K562 (cell line): ENCODE data around the gene PTPN7. TPM values are rescaled to one million over a fixed set of nuclear protein-coding genes. Genes with fewer than 3 reads are reported as not detected.
A peak's percentile ranks its signal among the peaks of the same experiment; 100 is the strongest.

Experiments used
- ASH1L ChIP-seq: fragments of 450-650 bp; IDR thresholded peaks from 2 replicates; pipeline ENCODE4 v1.6.1; 2018; ENCODE audit warnings: borderline replicate concordance, mild to moderate bottlenecking, low read depth; ENCODE audit not compliant: partially characterized antibody
- BACH1 ChIP-seq: fragments of 200-800 bp; sonication (Bioruptor generic); IDR thresholded peaks from 2 replicates; pipeline ENCODE4 v1.6.1; 2016; ENCODE audit warnings: missing genetic modification characterization, missing compliant biosample characterization
- BCL6 ChIP-seq: fragments of 250-450 bp; sonication (Bioruptor Pico); IDR thresholded peaks from 2 replicates; pipeline ENCODE4 v1.4.0; 2020
- BMI1 ChIP-seq: fragments of 150-350 bp; IDR thresholded peaks from 2 replicates; pipeline ENCODE4 v1.6.1; 2014; ENCODE audit warnings: low read length
- CEBPG ChIP-seq, 3 experiments: fragments of 200-800 bp in 1 of 3; sonication (Bioruptor generic) in 1 of 3; sonication (generic) in 1 of 3; formaldehyde crosslinking in 1 of 3; IDR thresholded peaks in 2 of 3; conservative IDR thresholded peaks in 1 of 3; 2 replicates each; pipeline versions ENCODE4 v1.6.1 to v1.8.0; 2016 to 2022; ENCODE audit warnings: missing compliant biosample characterization in 2 of 3, missing genetic modification characterization in 2 of 3, mild to moderate bottlenecking in 1 of 3, missing genetic modification reagents in 1 of 3
- CREM ChIP-seq: IDR thresholded peaks from 2 replicates; pipeline ENCODE4 v1.6.1; 2014; ENCODE audit warnings: antibody characterized with exemption, low read depth
- DPF2 ChIP-seq: fragments of 450-650 bp; IDR thresholded peaks from 2 replicates; pipeline ENCODE4 v1.6.1; 2016
- ERF ChIP-seq: fragments of 450-650 bp; formaldehyde crosslinking; IDR thresholded peaks from 2 replicates; pipeline ENCODE4 v1.4.0; 2020; ENCODE audit warnings: mild to moderate bottlenecking, mixed read lengths
- KLF10 ChIP-seq: fragments of 250-450 bp; sonication (Bioruptor Pico); IDR thresholded peaks from 2 replicates; pipeline ENCODE4 v1.6.1; 2021; ENCODE audit warnings: matching md5 sums
- MAZ ChIP-seq, 2 experiments: fragments of 450-650 bp in 1 of 2; sonication (generic) in 1 of 2; formaldehyde crosslinking; IDR thresholded peaks in 1 of 2; conservative IDR thresholded peaks in 1 of 2; 2 replicates each; pipeline versions ENCODE4 v1.4.0 to v1.5.0; 2020; ENCODE audit warnings: mild to moderate bottlenecking in 1 of 2, missing genetic modification reagents in 1 of 2
- NBN ChIP-seq: fragments of 450-650 bp; IDR thresholded peaks from 2 replicates; pipeline ENCODE4 v1.6.1; 2016; ENCODE audit warnings: low read depth, mild to moderate bottlenecking
- NFE2 ChIP-seq: IDR thresholded peaks from 2 replicates; pipeline ENCODE4 v1.6.1; 2014; ENCODE audit warnings: antibody characterized with exemption, low read depth
- NFIX ChIP-seq: fragments of 250-450 bp; sonication (Bioruptor Pico); IDR thresholded peaks from 2 replicates; pipeline ENCODE4 v1.4.0; 2020; ENCODE audit warnings: low read depth, mild to moderate bottlenecking, moderate library complexity
- NR2C2 ChIP-seq, 2 experiments: fragments of 200-800 bp in 1 of 2; sonication (Bioruptor generic) in 1 of 2; sonication (generic) in 1 of 2; formaldehyde crosslinking in 1 of 2; IDR thresholded peaks; 2 replicates each; pipeline versions ENCODE4 v1.6.1 to v1.8.0; 2016 to 2022; ENCODE audit warnings: mild to moderate bottlenecking in 1 of 2, missing compliant biosample characterization in 1 of 2, missing genetic modification characterization in 1 of 2, missing genetic modification reagents in 1 of 2
- PRMT5 ChIP-seq: sonication (generic); formaldehyde crosslinking; IDR thresholded peaks from 2 replicates; pipeline ENCODE4 v1.5.0; 2020; ENCODE audit warnings: missing genetic modification reagents
- PTBP1 ChIP-seq: fragments of 200-400 bp; formaldehyde crosslinking; IDR thresholded peaks from 2 replicates; pipeline ENCODE4 v1.6.1; 2017; ENCODE audit warnings: low read depth, low read length
- SMAD3 ChIP-seq: fragments of 450-650 bp; formaldehyde crosslinking; conservative IDR thresholded peaks from 2 replicates; pipeline ENCODE4 v1.4.0; 2020; ENCODE audit warnings: mild to moderate bottlenecking
- SMARCC2 ChIP-seq: fragments of 450-650 bp; IDR thresholded peaks from 2 replicates; pipeline ENCODE4 v1.6.1; 2017; ENCODE audit warnings: antibody characterized with exemption, moderate library complexity, mild to moderate bottlenecking, low read depth
- SMARCE1 ChIP-seq: fragments of 450-650 bp; IDR thresholded peaks from 2 replicates; pipeline ENCODE4 v1.7.1; 2016; ENCODE audit warnings: mild to moderate bottlenecking
- SNIP1 ChIP-seq: fragments of 450-650 bp; IDR thresholded peaks from 2 replicates; pipeline ENCODE4 v1.7.1; 2017; ENCODE audit warnings: low read depth, mild to moderate bottlenecking
- XRCC4 ChIP-seq: IDR thresholded peaks from one replicate; pipeline ENCODE4 v1.6.1; 2011; ENCODE audit not compliant: insufficient read depth, insufficient read length; ENCODE audit errors: extremely low read depth
- ZNF133 ChIP-seq: fragments of 250-450 bp; sonication (Bioruptor Pico); IDR thresholded peaks from 2 replicates; pipeline ENCODE4 v1.4.0; 2020; ENCODE audit warnings: mild to moderate bottlenecking
- ZNF184 ChIP-seq: sonication (generic); formaldehyde crosslinking; IDR thresholded peaks from 2 replicates; pipeline ENCODE4 v1.5.0; 2020; ENCODE audit warnings: missing genetic modification reagents
- ZNF274 ChIP-seq: IDR thresholded peaks from 2 replicates; pipeline ENCODE4 v1.6.1; 2011; ENCODE audit warnings: low read depth, mild to moderate bottlenecking, low read length, moderate library complexity, borderline replicate concordance
- ZNF311 ChIP-seq: fragments of 250-450 bp; sonication (Bioruptor Pico); IDR thresholded peaks from 2 replicates; pipeline ENCODE4 v1.4.0; 2020; ENCODE audit warnings: mild to moderate bottlenecking, moderate library complexity
- ZNF507 ChIP-seq: conservative IDR thresholded peaks from 2 replicates; pipeline ENCODE4 v1.6.1; 2017; ENCODE audit warnings: missing genetic modification characterization, missing compliant biosample characterization
- polyA plus RNA-seq, 8 experiments: library from polyadenylated mRNA; depleted of rRNA in 4 of 8; stranded (reverse) in 5 of 8; unstranded in 3 of 8; fragments of >200 nt; fragmentation: Nextera tagmentation in 2 of 8; fragmentation: Illumina TruSeq in 1 of 8; extraction: Ambion mirVana in 2 of 8; extraction: Trizol in 1 of 8; gene quantifications; 2 replicates each; pipeline versions ENCODE4 v1.2.1 to v1.2.3, GENCODE V29; 2011 to 2014; ENCODE audit warnings: inconsistent platforms in 1 of 8, missing spikeins in 1 of 8
- total RNA-seq, 7 experiments: library from RNA; depleted of rRNA in 6 of 7; stranded (reverse); fragments of >200 nt in 6 of 7; fragmentation: Illumina TruSeq in 2 of 7; extraction: Trizol in 2 of 7; gene quantifications; 2 replicates each; pipeline versions ENCODE4 v1.2.1 to v1.2.3, GENCODE V29; 2011 to 2021; ENCODE audit warnings: low replicate concordance in 1 of 7
- TF ChIP-seq, protein P1 (sequence below): sonication (generic); formaldehyde crosslinking; IDR thresholded peaks from 2 replicates; pipeline ENCODE4 v1.8.0; 2022; ENCODE audit warnings: missing genetic modification reagents, mild to moderate bottlenecking, borderline replicate concordance
- TF ChIP-seq, protein P2 (sequence below): fragments of 250-450 bp; sonication (Bioruptor Pico); IDR thresholded peaks from 2 replicates; pipeline ENCODE4 v1.8.0; 2021; ENCODE audit warnings: moderate library complexity, mild to moderate bottlenecking, inconsistent platforms

The PTPN7 gene
- total and polyA plus RNA-seq, 9 of the 15 experiments (the other 6 are each of a cell fraction or from before 2014, with no cell fraction given): 18.7 to 144 (median 120) TPM

DNA sequence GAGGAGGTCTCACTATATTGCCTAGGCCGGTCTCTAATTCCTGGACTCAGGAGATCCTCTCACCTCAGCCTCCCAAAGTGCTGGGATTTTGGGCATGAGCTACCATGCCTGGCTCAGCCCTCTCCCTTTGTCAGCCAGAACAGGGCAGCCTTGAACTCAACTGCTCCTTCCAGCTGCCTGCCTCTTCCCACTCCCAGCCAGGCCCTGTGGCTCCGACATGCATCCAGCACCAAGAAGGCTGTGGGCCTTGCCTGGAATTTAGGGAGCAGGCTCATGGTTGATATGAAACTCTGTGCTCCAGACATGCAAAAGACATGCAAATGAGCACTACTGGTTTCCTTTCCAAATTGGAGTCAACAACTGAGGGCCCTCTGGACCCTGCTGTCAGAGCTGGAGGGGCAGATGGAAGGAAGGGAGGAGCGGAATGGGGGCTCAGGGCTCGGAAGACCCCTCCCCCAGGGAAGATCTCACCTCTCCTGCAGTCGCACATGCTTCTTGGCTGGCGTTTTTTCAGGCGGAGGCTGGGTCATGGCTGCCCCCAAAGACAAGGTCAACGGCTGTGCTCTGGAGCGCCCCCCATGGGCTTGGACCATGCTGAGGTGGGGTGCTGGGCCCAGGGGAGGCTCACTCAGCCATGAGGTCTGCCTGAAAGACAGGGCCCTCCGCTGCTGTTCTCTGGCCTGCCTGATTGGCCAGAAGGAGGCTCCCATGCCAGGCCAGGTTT is 1.4 kb downstream of the PTPN7 start (continued):
- TF ChIP-seq SMARCE1: peak; percentile 67; the same call in 1 of the 2 replicates
- TF ChIP-seq MAZ (CRISPR knock-in tag; conservative IDR thresholded peaks at IDR 0.05 in 1 of 2, IDR thresholded peaks at IDR 0.05 in 1 of 2): peak; percentile 74 to 87
- no peak for TF ChIP-seq NFIX (CRISPR knock-in tag)
- peak; percentile 70; the same call in 1 of the 2 replicates for TF ChIP-seq ZNF311 (CRISPR knock-in tag)
- no peak for TF ChIP-seq KLF10 (CRISPR knock-in tag)
- 0 out of 2 replicates have a peak, but pooled peaks have one; percentile 42 for TF ChIP-seq BCL6 (CRISPR knock-in tag)
- TF ChIP-seq ZNF184 (CRISPR knock-in tag): no peak
- TF ChIP-seq NBN: no peak
- TF ChIP-seq SMAD3 (CRISPR knock-in tag): no peak
- no peak for TF ChIP-seq BACH1 (tag)
- no peak for TF ChIP-seq ZNF133 (CRISPR knock-in tag)
- TF ChIP-seq ASH1L: no peak
- no peak for TF ChIP-seq CREM
- TF ChIP-seq XRCC4: no peak
- no peak for TF ChIP-seq NFE2
- 0 out of 2 replicates have a peak, but pooled peaks have one; percentile 27 for TF ChIP-seq ERF (CRISPR knock-in tag)
- no peak; the same call in 1 of the 2 replicates for TF ChIP-seq DPF2
- TF ChIP-seq BMI1: no peak
- peak; percentile 56; the same call in 1 of the 2 replicates for TF ChIP-seq SMARCC2
- no peak for TF ChIP-seq SNIP1
- TF ChIP-seq CEBPG (CRISPR knock-in tag; IDR thresholded peaks at IDR 0.05): no peak
- no peak for TF ChIP-seq CEBPG (tag; conservative IDR thresholded peaks at IDR 0.05 in 1 of 2, IDR thresholded peaks at IDR 0.05 in 1 of 2)
- no peak for TF ChIP-seq PRMT5 (CRISPR knock-in tag)
- TF ChIP-seq, protein P1, sequence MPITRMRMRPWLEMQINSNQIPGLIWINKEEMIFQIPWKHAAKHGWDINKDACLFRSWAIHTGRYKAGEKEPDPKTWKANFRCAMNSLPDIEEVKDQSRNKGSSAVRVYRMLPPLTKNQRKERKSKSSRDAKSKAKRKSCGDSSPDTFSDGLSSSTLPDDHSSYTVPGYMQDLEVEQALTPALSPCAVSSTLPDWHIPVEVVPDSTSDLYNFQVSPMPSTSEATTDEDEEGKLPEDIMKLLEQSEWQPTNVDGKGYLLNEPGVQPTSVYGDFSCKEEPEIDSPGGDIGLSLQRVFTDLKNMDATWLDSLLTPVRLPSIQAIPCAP (CRISPR knock-in tag): no peak
- no peak for TF ChIP-seq ZNF507 (tag)
- TF ChIP-seq, protein P2, sequence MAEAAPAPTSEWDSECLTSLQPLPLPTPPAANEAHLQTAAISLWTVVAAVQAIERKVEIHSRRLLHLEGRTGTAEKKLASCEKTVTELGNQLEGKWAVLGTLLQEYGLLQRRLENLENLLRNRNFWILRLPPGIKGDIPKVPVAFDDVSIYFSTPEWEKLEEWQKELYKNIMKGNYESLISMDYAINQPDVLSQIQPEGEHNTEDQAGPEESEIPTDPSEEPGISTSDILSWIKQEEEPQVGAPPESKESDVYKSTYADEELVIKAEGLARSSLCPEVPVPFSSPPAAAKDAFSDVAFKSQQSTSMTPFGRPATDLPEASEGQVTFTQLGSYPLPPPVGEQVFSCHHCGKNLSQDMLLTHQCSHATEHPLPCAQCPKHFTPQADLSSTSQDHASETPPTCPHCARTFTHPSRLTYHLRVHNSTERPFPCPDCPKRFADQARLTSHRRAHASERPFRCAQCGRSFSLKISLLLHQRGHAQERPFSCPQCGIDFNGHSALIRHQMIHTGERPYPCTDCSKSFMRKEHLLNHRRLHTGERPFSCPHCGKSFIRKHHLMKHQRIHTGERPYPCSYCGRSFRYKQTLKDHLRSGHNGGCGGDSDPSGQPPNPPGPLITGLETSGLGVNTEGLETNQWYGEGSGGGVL (CRISPR knock-in tag): no peak
- no peak for TF ChIP-seq ZNF274
- peak; percentile 90 for TF ChIP-seq NR2C2 (CRISPR knock-in tag; IDR thresholded peaks at IDR 0.05)
- peak; percentile 85; the same call in 1 of the 2 replicates for TF ChIP-seq NR2C2 (tag; IDR thresholded peaks at IDR 0.05)
- peak; percentile 83; the same call in 1 of the 2 replicates for TF ChIP-seq PTBP1
